BJ (cell line): Measurements from ENCODE around the gene RTEL1. TPM values are rescaled to one million over a fixed set of nuclear protein-coding genes. Genes with fewer than 3 reads are reported as not detected.

Source experiments
- CTCF ChIA-PET: fragments of 350-600 bp; formaldehyde crosslinking; extraction: SDS; loops from one replicate; lab custom pipeline; 2021; ENCODE audit warnings: antibody characterized with exemption, inconsistent platforms; lab: Yijun Ruan, JAX
- POLR2A ChIA-PET: fragments of 300-600 bp; sonication (Branson Sonifier 250); formaldehyde crosslinking; extraction: SDS; loops from one replicate; lab custom pipeline; 2021; ENCODE audit warnings: antibody characterized with exemption; lab: Charles Lee
- DNase-seq: peaks from one replicate; pipeline ENCODE4 v3.0.0-alpha.2; 2011; ENCODE audit warnings: low read depth
- H3K27me3 ChIP-seq: 2 replicates; pipeline ENCODE4 v1.6.0; 2011; ENCODE audit warnings: low read length; ENCODE audit not compliant: control insufficient read depth, insufficient read depth
- H3K36me3 ChIP-seq: 2 replicates; pipeline ENCODE4 v1.5.1; 2011; ENCODE audit warnings: low read length; ENCODE audit not compliant: control insufficient read depth, insufficient read depth
- H3K4me3 ChIP-seq: 2 replicates; pipeline ENCODE4 v1.5.1; 2011; ENCODE audit warnings: low read depth, mild to moderate bottlenecking, control low read depth, low read length
- polyA plus RNA-seq: library from polyadenylated mRNA; depleted of rRNA; stranded (reverse); fragments of >200 nt; gene quantifications from 2 replicates; pipeline ENCODE4 v1.2.3, GENCODE V29; 2011
- TF ChIP-seq, protein P1 (sequence below): IDR thresholded peaks from 2 replicates; pipeline ENCODE4 v1.5.1; 2011; ENCODE audit warnings: low read depth, mild to moderate bottlenecking, control low read depth, inconsistent platforms, low read length, moderate library complexity; ENCODE audit not compliant: insufficient read depth

RTEL1 gene
- polyA plus RNA-seq, 1 experiment, result 18.3 TPM

DNA sequence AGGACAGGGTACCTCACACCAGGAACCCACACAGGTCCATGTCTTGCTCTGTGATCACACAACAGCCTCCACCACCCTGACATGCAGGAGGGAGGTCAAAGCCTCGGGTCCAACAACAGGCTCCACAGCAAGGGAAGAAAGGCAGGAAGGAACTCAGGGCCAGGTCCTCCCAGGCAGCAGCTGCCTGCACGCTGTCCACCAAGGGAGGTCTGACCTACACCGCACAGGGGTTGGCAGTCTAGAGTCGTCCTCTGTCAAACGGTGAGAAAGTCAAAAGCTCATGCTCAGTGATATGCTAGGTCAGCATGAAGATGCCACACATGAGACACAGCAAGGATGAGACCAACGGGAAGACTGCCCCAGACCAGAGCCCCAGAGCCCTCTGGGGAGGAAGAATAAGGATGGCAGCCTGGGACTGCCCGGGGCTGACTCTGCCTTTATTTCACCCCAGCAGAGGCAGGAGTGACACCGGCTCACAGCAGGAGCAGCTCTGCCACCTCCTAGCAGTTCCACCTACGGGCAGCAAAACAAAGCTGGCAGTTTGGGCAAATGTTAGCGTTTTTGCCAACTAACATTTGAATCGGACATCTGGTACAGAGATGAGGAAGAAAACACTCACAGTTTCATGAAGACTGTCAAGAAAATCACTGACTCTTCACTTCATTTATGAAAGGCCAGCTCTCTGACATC is 39.7 kb upstream of the RTEL1 start:
- POLR2A ChIA-PET, result no interaction called here
- CTCF ChIA-PET, result interaction anchor here (0.9 kb wide), 1 partner anchor 122 kb away, joined by 3 read pairs; no protein-coding TSS in a partner anchor
- Histone ChIP-seq H3K27me3 (no peaks in the 10 kb centered on the region), H3K36me3 (peaks cover 16% of the 10 kb centered on the region), H3K4me3 (no peak overlapping the region)
- no peak for DNase-seq
- TF ChIP-seq, protein P1, sequence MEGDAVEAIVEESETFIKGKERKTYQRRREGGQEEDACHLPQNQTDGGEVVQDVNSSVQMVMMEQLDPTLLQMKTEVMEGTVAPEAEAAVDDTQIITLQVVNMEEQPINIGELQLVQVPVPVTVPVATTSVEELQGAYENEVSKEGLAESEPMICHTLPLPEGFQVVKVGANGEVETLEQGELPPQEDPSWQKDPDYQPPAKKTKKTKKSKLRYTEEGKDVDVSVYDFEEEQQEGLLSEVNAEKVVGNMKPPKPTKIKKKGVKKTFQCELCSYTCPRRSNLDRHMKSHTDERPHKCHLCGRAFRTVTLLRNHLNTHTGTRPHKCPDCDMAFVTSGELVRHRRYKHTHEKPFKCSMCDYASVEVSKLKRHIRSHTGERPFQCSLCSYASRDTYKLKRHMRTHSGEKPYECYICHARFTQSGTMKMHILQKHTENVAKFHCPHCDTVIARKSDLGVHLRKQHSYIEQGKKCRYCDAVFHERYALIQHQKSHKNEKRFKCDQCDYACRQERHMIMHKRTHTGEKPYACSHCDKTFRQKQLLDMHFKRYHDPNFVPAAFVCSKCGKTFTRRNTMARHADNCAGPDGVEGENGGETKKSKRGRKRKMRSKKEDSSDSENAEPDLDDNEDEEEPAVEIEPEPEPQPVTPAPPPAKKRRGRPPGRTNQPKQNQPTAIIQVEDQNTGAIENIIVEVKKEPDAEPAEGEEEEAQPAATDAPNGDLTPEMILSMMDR, result no peak

DNA sequence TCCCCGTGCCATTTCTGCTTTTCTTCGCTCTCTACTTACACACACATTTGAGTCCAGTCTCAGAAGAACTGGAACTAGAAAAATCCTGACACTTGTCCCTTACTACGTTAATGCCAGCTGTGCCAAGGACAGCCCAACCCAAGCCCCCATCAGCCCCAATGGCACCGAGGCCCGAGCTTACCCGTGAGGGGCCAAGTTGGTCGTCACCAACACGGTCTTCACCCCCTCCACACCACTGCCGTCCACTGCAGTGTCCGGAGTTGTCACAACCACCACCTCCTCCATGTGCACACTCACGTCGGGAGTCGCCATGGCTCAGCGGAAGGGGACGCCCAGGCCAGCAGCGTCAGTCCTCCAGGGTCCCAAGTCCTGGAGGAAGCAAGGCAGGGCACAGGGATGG is 39.0 kb upstream of the RTEL1 start:
- H3K36me3 ChIP-seq, result peaks cover 14% of the 10 kb centered on the region

DNA sequence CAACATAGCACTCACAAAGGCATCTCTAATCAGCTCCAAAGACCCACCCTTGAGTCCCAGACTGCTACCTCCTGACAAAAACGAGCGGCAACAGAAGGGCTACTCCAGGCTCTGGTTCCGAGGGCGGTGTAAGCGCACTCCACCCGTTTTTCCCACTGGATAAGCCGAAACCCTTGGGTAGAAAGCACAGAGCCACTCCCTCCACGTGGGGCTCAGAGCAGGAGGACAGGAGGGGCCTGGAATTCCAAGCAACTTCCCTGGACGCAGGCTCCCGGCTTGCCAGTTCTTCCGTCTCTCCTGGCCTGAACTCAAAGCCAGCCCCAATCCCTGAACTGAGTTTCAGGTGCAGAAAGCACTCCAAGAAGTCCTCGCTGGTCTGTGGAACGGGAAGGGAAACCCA is 38.6 kb upstream of the RTEL1 start:
- TF ChIP-seq, protein P1, result no peak
- Histone ChIP-seq H3K4me3 (no peak overlapping the region), H3K36me3 (peaks cover 14% of the 10 kb centered on the region), H3K27me3 (no peaks in the 10 kb centered on the region)
- ChIA-PET CTCF (no interaction called here), POLR2A (no interaction called here)
- no peak for DNase-seq

More for the DNA sequence above, 39.0 kb upstream of the RTEL1 start:
- TF ChIP-seq, protein P1, result no peak
- DNase-seq, result no peak
- Histone ChIP-seq H3K4me3 (no peak overlapping the region), H3K27me3 (no peaks in the 10 kb centered on the region)
- CTCF ChIA-PET, result no interaction called here
- POLR2A ChIA-PET, result no interaction called here

DNA sequence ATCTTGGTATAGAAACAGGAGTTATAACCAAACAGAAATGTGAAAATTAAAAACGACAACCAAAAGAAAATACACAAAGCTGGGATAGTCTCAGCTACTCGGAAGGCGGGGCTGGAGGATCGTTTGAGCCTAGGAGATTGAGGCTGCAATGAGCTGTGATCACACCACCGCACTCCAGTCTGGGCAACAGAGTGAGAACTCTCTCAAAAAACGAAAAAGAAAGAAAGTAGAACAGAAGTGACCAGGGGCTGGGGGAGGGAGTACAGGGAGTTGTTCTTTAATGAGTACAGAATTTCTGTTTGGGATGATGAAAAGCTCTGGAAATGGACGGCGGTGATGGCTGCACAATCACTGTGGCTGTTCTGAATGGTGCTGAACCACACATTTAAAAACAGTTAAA is 37.1 kb upstream of the RTEL1 start:
- POLR2A ChIA-PET, result no interaction called here
- Histone ChIP-seq H3K4me3 (no peak overlapping the region), H3K27me3 (no peaks in the 10 kb centered on the region), H3K36me3 (peaks cover 13% of the 10 kb centered on the region)
- CTCF ChIA-PET, result interaction anchor here (1.4 kb wide), 1 partner anchor 11 kb away, joined by 4 read pairs; no protein-coding TSS in a partner anchor
- TF ChIP-seq, protein P1, result no peak
- DNase-seq, result no peak

DNA sequence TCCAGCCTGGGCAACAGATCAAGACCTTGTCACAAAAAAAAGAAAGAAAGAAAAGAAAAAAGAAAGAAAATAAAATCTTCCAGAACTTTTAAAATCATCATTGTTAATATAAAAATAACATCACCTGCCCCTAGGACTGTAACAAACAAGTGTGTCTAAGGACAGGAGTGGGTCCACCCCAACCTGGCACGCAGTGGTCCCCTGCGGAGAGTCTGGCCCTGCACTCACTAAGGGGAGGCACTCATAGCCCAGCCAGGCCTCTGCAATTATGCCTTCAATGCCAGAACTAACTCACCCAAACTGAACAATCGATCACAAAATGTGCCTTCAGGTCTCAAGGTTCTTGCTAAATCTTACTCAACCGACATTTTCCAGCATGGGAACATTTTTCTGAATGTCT is 36.0 kb upstream of the RTEL1 start:
- Histone ChIP-seq H3K4me3 (no peak overlapping the region), H3K36me3 (peaks cover 10% of the 10 kb centered on the region), H3K27me3 (no peaks in the 10 kb centered on the region)
- TF ChIP-seq, protein P1, result no peak
- DNase-seq, result no peak
- POLR2A ChIA-PET, result no interaction called here
- CTCF ChIA-PET, result no interaction called here
